IMR-90 (cell line): Measurements from ENCODE around the gene LOX. TPM values are rescaled to one million over a fixed set of nuclear protein-coding genes. Genes with fewer than 3 reads are reported as not detected.

ENCODE experiments used
- ATAC-seq: fragments of 200-7000 bp; cut with Tn5 transposase; 2 replicates; pipeline ENCODE4 v1.9.1; 2020; ENCODE audit warnings: low read depth, mild to moderate bottlenecking, moderate library complexity
- BruUV-seq: library from RNA; stranded (reverse); fragments of 400-500 nt; replicated peaks from 2 replicates; lab custom pipeline; 2021; lab: Mats Ljungman, UMichigan
- CTCF ChIA-PET: fragments of 300-600 bp; formaldehyde crosslinking; extraction: SDS; loops from one replicate; lab custom pipeline; 2021; ENCODE audit warnings: antibody characterized with exemption; lab: Yijun Ruan, JAX
- POLR2A ChIA-PET: fragments of 300-600 bp; sonication (Branson Sonifier 250); formaldehyde crosslinking; loops from one replicate; lab custom pipeline; 2022; ENCODE audit warnings: antibody characterized with exemption; ENCODE audit not compliant: unreplicated experiment; lab: Charles Lee
- DNase-seq: peaks from one replicate; pipeline ENCODE4 v3.0.0; 2013
- H2AFZ ChIP-seq: replicated peaks from 2 replicates; pipeline ENCODE3; 2013; ENCODE audit warnings: low read length, mild to moderate bottlenecking; ENCODE audit not compliant: poor library complexity
- H2AK5ac ChIP-seq: 2 replicates; pipeline ENCODE4 v1.6.1; 2013; ENCODE audit warnings: low read depth, low read length, inconsistent platforms
- H2AK9ac ChIP-seq: replicated peaks from 2 replicates; pipeline ENCODE3; 2013; ENCODE audit warnings: mild to moderate bottlenecking, low read depth, low read length, moderate library complexity; ENCODE audit not compliant: poor library complexity
- H2BK120ac ChIP-seq: 2 replicates; pipeline ENCODE4 v1.6.1; 2013; ENCODE audit warnings: low read depth, low read length, inconsistent platforms
- H2BK15ac ChIP-seq: 3 replicates; pipeline ENCODE4 v1.6.1; 2013; ENCODE audit warnings: low read depth, low read length, inconsistent platforms
- H2BK20ac ChIP-seq: 2 replicates; pipeline ENCODE4 v1.6.1; 2013; ENCODE audit warnings: low read depth, mild to moderate bottlenecking, inconsistent platforms, low read length, moderate library complexity
- H2BK5ac ChIP-seq: 2 replicates; pipeline ENCODE4 v1.6.1; 2013; ENCODE audit warnings: mild to moderate bottlenecking, low read depth, low read length, inconsistent platforms; ENCODE audit not compliant: poor library complexity, severe bottlenecking
- H3K14ac ChIP-seq: replicated peaks from 2 replicates; pipeline ENCODE4 v1.6.1; 2013; ENCODE audit warnings: low read depth, low read length, inconsistent platforms
- H3K18ac ChIP-seq: 2 replicates; pipeline ENCODE4 v1.6.1; 2013; ENCODE audit warnings: low read depth, low read length, control low read depth
- H3K23ac ChIP-seq: 2 replicates; pipeline ENCODE4 v1.6.1; 2013; ENCODE audit warnings: low read depth, low read length, inconsistent platforms
- H3K27ac ChIP-seq: 2 replicates; pipeline ENCODE4 v1.5.1; 2013; ENCODE audit warnings: mild to moderate bottlenecking, control low read depth, low read length; ENCODE audit not compliant: insufficient read depth
- H3K27me3 ChIP-seq: 2 replicates; pipeline ENCODE4 v1.6.1; 2013; ENCODE audit warnings: low read length; ENCODE audit not compliant: control insufficient read depth, insufficient read depth
- H3K36me3 ChIP-seq: 2 replicates; pipeline ENCODE4 v1.6.1; 2013; ENCODE audit warnings: low read length, mixed read lengths; ENCODE audit not compliant: control insufficient read depth, insufficient read depth
- H3K4ac ChIP-seq: 2 replicates; pipeline ENCODE4 v1.6.1; 2013; ENCODE audit warnings: low read depth, low read length, inconsistent platforms
- H3K4me1 ChIP-seq: 2 replicates; pipeline ENCODE4 v1.6.1; 2013; ENCODE audit warnings: low read length, mixed read lengths; ENCODE audit not compliant: control insufficient read depth, insufficient read depth
- H3K4me2 ChIP-seq: 2 replicates; pipeline ENCODE4 v1.6.1; 2013; ENCODE audit warnings: low read depth, mild to moderate bottlenecking, control low read depth, low read length, moderate library complexity
- H3K4me3 ChIP-seq: 2 replicates; pipeline ENCODE4 v1.5.1; 2013; ENCODE audit warnings: low read depth, mild to moderate bottlenecking, control low read depth, low read length, moderate library complexity; ENCODE audit not compliant: insufficient read depth
- H3K56ac ChIP-seq: 2 replicates; pipeline ENCODE4 v1.6.1; 2013; ENCODE audit warnings: low read length, inconsistent platforms; ENCODE audit not compliant: insufficient read depth; ENCODE audit errors: extremely low read depth
- H3K79me1 ChIP-seq, 2 experiments: 2 replicates each; pipeline ENCODE4 v1.6.1; 2013; ENCODE audit warnings: low read length in 2 of 2, inconsistent platforms in 1 of 2, low read depth in 1 of 2
- H3K9ac ChIP-seq: 2 replicates; pipeline ENCODE4 v1.6.1; 2013; ENCODE audit warnings: low read depth, low read length, control low read depth
- H3K9me1 ChIP-seq: 2 replicates; pipeline ENCODE4 v1.6.1; 2013; ENCODE audit warnings: low read length, inconsistent platforms; ENCODE audit not compliant: insufficient read depth
- H3K9me3 ChIP-seq: 2 replicates; pipeline ENCODE4 v1.6.1; 2013; ENCODE audit warnings: low read length; ENCODE audit not compliant: control insufficient read depth, insufficient read depth
- H4K20me1 ChIP-seq: 2 replicates; pipeline ENCODE4 v1.6.1; 2013; ENCODE audit warnings: low read length, inconsistent platforms; ENCODE audit not compliant: insufficient read depth
- H4K5ac ChIP-seq: 2 replicates; pipeline ENCODE4 v1.6.1; 2013; ENCODE audit warnings: mild to moderate bottlenecking, low read depth, low read length, control low read depth
- H4K8ac ChIP-seq, 2 experiments: 2 replicates each; pipeline ENCODE4 v1.6.1; 2013; ENCODE audit warnings: low read depth in 2 of 2, low read length in 2 of 2, control low read depth in 1 of 2, inconsistent platforms in 1 of 2
- H4K91ac ChIP-seq: 2 replicates; pipeline ENCODE4 v1.6.1; 2013; ENCODE audit warnings: low read depth, low read length, inconsistent platforms; ENCODE audit not compliant: insufficient read depth
- CTCF ChIP-seq: conservative IDR thresholded peaks from 2 replicates; pipeline ENCODE4 v1.5.1; 2012; ENCODE audit warnings: mild to moderate bottlenecking, low read depth, low read length, improper control_type of control experiment
- MAFK ChIP-seq: IDR thresholded peaks from 2 replicates; pipeline ENCODE4 v1.6.1; 2012; ENCODE audit warnings: low read depth, low read length, improper control_type of control experiment
- MAZ ChIP-seq: IDR thresholded peaks from 2 replicates; pipeline ENCODE4 v1.6.1; 2012; ENCODE audit warnings: low read depth, mild to moderate bottlenecking, low read length, improper control_type of control experiment, moderate library complexity, borderline replicate concordance
- MXI1 ChIP-seq: IDR thresholded peaks from 2 replicates; pipeline ENCODE4 v1.6.1; 2012; ENCODE audit warnings: low read depth, mild to moderate bottlenecking, low read length, moderate library complexity, borderline replicate concordance
- NFE2L2 ChIP-seq: fragments of 150-350 bp; IDR thresholded peaks from 2 replicates; pipeline ENCODE4 v1.6.1; 2016; ENCODE audit warnings: low read depth, mild to moderate bottlenecking, low read length
- RAD21 ChIP-seq: IDR thresholded peaks from 2 replicates; pipeline ENCODE4 v1.6.1; 2012; ENCODE audit warnings: low read length, improper control_type of control experiment
- RCOR1 ChIP-seq: IDR thresholded peaks from 2 replicates; pipeline ENCODE4 v1.6.1; 2012; ENCODE audit warnings: mild to moderate bottlenecking, low read length, improper control_type of control experiment; ENCODE audit not compliant: insufficient replicate concordance
- RFX5 ChIP-seq: IDR thresholded peaks from 2 replicates; pipeline ENCODE4 v1.8.0; 2012; ENCODE audit warnings: low read depth, mild to moderate bottlenecking, low read length, moderate library complexity
- SMC3 ChIP-seq: fragments of 150-350 bp; IDR thresholded peaks from 2 replicates; pipeline ENCODE4 v1.6.1; 2016; ENCODE audit warnings: low read depth, mild to moderate bottlenecking, antibody characterized with exemption, low read length, moderate library complexity
- USF2 ChIP-seq: fragments of 150-350 bp; IDR thresholded peaks from 2 replicates; pipeline ENCODE4 v1.6.1; 2017; ENCODE audit warnings: mild to moderate bottlenecking, antibody characterized with exemption, low read length, low read depth
- WGBS, 2 experiments: methylation state at CpG; one replicate each; pipeline versions ENCODE4 v1.1.5 to v1.1.7; 2013; ENCODE audit warnings: missing lambda C conversion rate in 2 of 2; ENCODE audit not compliant: insufficient read length in 1 of 2; ENCODE audit errors: extremely low coverage in 2 of 2; 5-methylcytosine and 5-hydroxymethylcytosine counted together
- dilution Hi-C: fragments of 300-500 bp; cut with HindIII; formaldehyde crosslinking; loops from one replicate; pipeline ENCODE4 v1.14.3; 2018; ENCODE audit warnings: low sequenced_read_pairs; ENCODE audit not compliant: unreplicated experiment
- in situ Hi-C: fragments of 300-500 bp; cut with MboI; formaldehyde crosslinking; loops from 3 replicates; pipeline ENCODE4 v1.14.3; 2019; ENCODE audit warnings: low sequenced_read_pairs, inconsistent platforms, mixed read lengths
- intact Hi-C: fragments of 100-400 bp; cut with micrococcal nuclease; formaldehyde crosslinking; loops from 2 replicates; pipeline ENCODE4 v1.10.0; 2022
- polyA plus RNA-seq, 3 experiments: library from polyadenylated mRNA; depleted of rRNA; stranded (reverse); fragments of >200 nt; gene quantifications; 2 replicates each; pipeline ENCODE4 v1.2.3, GENCODE V29; 2012; ENCODE audit warnings: low replicate concordance in 1 of 3
- total RNA-seq: library from RNA; depleted of rRNA; stranded (reverse); fragments of >200 nt; gene quantifications from 2 replicates; pipeline ENCODE4 v1.2.3, GENCODE V29; 2012

Gene LOX
- total and polyA plus RNA-seq, 2 of the 4 experiments (the other 2 are of a cell fraction) = 277 to 662 TPM

- intact Hi-C loops (loop anchor here (1.0 to 2.0 kb wide), 3 partner anchors 15 to 76 kb away; no protein-coding TSS in a partner anchor), dilution Hi-C loops (no loop called here), in situ Hi-C loops (loop anchor here (10.0 kb wide), 1 partner anchor 103 kb away; no protein-coding TSS in a partner anchor)
- peak overlapping the region; percentile 98 for H3K56ac ChIP-seq
- 0% methylated on average over 50 of the region's 78 CpGs; no CpG with 5 or more reads in 1 of the 2 experiments for WGBS, 2 experiments
- peaks cover 13% of the 10 kb centered on the region for H3K4me1 ChIP-seq
- peak overlapping the region; percentile 72 for H2AK5ac ChIP-seq
- peak overlapping the region; percentile 48; the same call in 2 of the 3 replicates for H2BK15ac ChIP-seq
- peak overlapping the region; percentile 95 for H3K4ac ChIP-seq
- DNase-seq (no peak), ATAC-seq (peak; percentile 40)
- no peaks in the 10 kb centered on the region for H3K27me3 ChIP-seq
- TF ChIP-seq SMC3 (no peak), RFX5 (no peak), CTCF (0 out of 2 replicates have a peak, but pooled peaks have one; percentile 2), MAZ (0 out of 2 replicates have a peak, but pooled peaks have one; percentile 22), RAD21 (no peak), MAFK (no peak), NFE2L2 (no peak), MXI1 (no peak; the same call in 1 of the 2 replicates), USF2 (peak; percentile 61; the same call in 1 of the 2 replicates), RCOR1 (no peak)
- peak overlapping the region; percentile 88 for H4K91ac ChIP-seq
- TSS peak; percentile 91 for BruUV-seq
- peaks cover 10% of the 10 kb centered on the region for H3K9me1 ChIP-seq
- H3K23ac ChIP-seq = peak overlapping the region; percentile 92
- peak overlapping the region; percentile 81 to 92 for H4K8ac ChIP-seq
- peaks cover 17 to 28% of the 10 kb centered on the region in 2 experiments for H3K79me1 ChIP-seq
- H2AK9ac ChIP-seq = peak overlapping the region; percentile 44
- peak overlapping the region; percentile 68 for H2AFZ ChIP-seq
- CTCF ChIA-PET = interaction anchor here (0.6 to 2.2 kb wide), 7 partner anchors 14 to 108 kb away, joined by 3 to 16 read pairs (median 4); no protein-coding TSS in a partner anchor
- peak overlapping the region; percentile 78 for H2BK120ac ChIP-seq
- peak overlapping the region; percentile 68 for H3K18ac ChIP-seq
- peak overlapping the region; percentile 79 for H2BK20ac ChIP-seq
- H4K20me1 ChIP-seq = peaks cover 17% of the 10 kb centered on the region; the same call in 1 of the 2 replicates
- H3K4me3 ChIP-seq = peak overlapping the region; percentile 83
- H3K9ac ChIP-seq = peak overlapping the region; percentile 93
- H3K27ac ChIP-seq = peak overlapping the region; percentile 89
- peak overlapping the region; percentile 99 for H3K14ac ChIP-seq
- H3K4me2 ChIP-seq = peak overlapping the region; percentile 71
- peak overlapping the region; percentile 89 for H2BK5ac ChIP-seq
- H4K5ac ChIP-seq = peak overlapping the region; percentile 82
- POLR2A ChIA-PET = interaction anchor here (0.5 to 1.2 kb wide), 4 partner anchors 22 to 105 kb away, joined by 3 to 7 read pairs (median 5); no protein-coding TSS in a partner anchor
- no peaks in the 10 kb centered on the region for H3K9me3 ChIP-seq
- peaks cover 9% of the 10 kb centered on the region for H3K36me3 ChIP-seq
Observed at GRCh38 chr5:122077366-122078115, 518 bp downstream of the LOX start.
